Measurements from ENCODE around the gene SLX4IP. TPM values are rescaled to one million over a fixed set of nuclear protein-coding genes. Genes with fewer than 3 reads are reported as not detected.

SLX4IP gene
- total RNA-seq, 1 donor from 2014 or later: 5.3 TPM

- H3K9ac ChIP-seq (ENCODE audit: low read length): no peak overlapping the region
- H3K79me2 ChIP-seq (ENCODE audit: insufficient read depth, low read length): no peaks in the 10 kb centered on the region
- H4K20me1 ChIP-seq (ENCODE audit: insufficient read depth, low read length): peaks cover 6% of the 10 kb centered on the region
- H3K9me3 ChIP-seq (ENCODE audit: insufficient read depth, low read depth, low read length): no peaks in the 10 kb centered on the region
- no peaks in the 10 kb centered on the region for H3K36me3 ChIP-seq (ENCODE audit: insufficient read depth, low read length)
- H3K4me3 ChIP-seq (ENCODE audit: insufficient read depth, low read depth, low read length): no peak overlapping the region
- Mint-ChIP-seq H3K27ac (ENCODE audit: unreplicated experiment) (peak overlapping the region; percentile 84), H3K36me3 (ENCODE audit: low read depth, unreplicated experiment) (no peaks in the 10 kb centered on the region), H3K4me1 (ENCODE audit: low read depth, unreplicated experiment) (peaks cover 34% of the 10 kb centered on the region), H3K27me3 (ENCODE audit: low read depth, unreplicated experiment) (no peaks in the 10 kb centered on the region), H3K9me3 (ENCODE audit: unreplicated experiment) (no peaks in the 10 kb centered on the region), H3K4me3 (ENCODE audit: unreplicated experiment) (no peak overlapping the region)
- no peak overlapping the region for H3K4me2 ChIP-seq (ENCODE audit: low read length)
- no peaks in the 10 kb centered on the region for H3K4me1 ChIP-seq (ENCODE audit: insufficient read depth, low read length)
- no peaks in the 10 kb centered on the region for H3K27me3 ChIP-seq (ENCODE audit: insufficient read depth, low read length)
- H2AFZ ChIP-seq (ENCODE audit: low read depth, low read length): no peak overlapping the region
- FAIRE-seq (no peak), DNase-seq (ENCODE audit: low read depth) (peak; percentile 22)
- TF ChIP-seq CTCF (IDR thresholded peaks at IDR 0.05; ENCODE audit: insufficient read depth, low read depth, low read length) (no peak), EZH2 (IDR thresholded peaks at IDR 0.05; ENCODE audit: insufficient read depth, low read length) (no peak)
- no peak overlapping the region for H3K27ac ChIP-seq (ENCODE audit: low read depth, low read length)
Measured at GRCh38 chr20:10490706-10491105, 55.6 kb downstream of the SLX4IP start.

GRCh38 chr20:10492065-10492464, 57.0 kb downstream of the SLX4IP start:
- H2AFZ ChIP-seq (ENCODE audit: low read depth, low read length): no peak overlapping the region
- H3K4me1 ChIP-seq (ENCODE audit: insufficient read depth, low read length): no peaks in the 10 kb centered on the region
- Mint-ChIP-seq H3K27me3 (ENCODE audit: low read depth, unreplicated experiment) (no peaks in the 10 kb centered on the region), H3K4me1 (ENCODE audit: low read depth, unreplicated experiment) (peaks cover 33% of the 10 kb centered on the region), H3K36me3 (ENCODE audit: low read depth, unreplicated experiment) (no peaks in the 10 kb centered on the region), H3K4me3 (ENCODE audit: unreplicated experiment) (no peak overlapping the region), H3K9me3 (ENCODE audit: unreplicated experiment) (no peaks in the 10 kb centered on the region), H3K27ac (ENCODE audit: unreplicated experiment) (peak overlapping the region; percentile 70)
- H3K27ac ChIP-seq (ENCODE audit: low read depth, low read length): no peak overlapping the region
- H3K4me2 ChIP-seq (ENCODE audit: low read length): no peak overlapping the region
- DNase-seq (ENCODE audit: low read depth): peak; percentile 57
- H3K27me3 ChIP-seq (ENCODE audit: insufficient read depth, low read length): no peaks in the 10 kb centered on the region
- no peak overlapping the region for H3K9ac ChIP-seq (ENCODE audit: low read length)
- no peaks in the 10 kb centered on the region for H3K9me3 ChIP-seq (ENCODE audit: insufficient read depth, low read depth, low read length)
- no peaks in the 10 kb centered on the region for H3K36me3 ChIP-seq (ENCODE audit: insufficient read depth, low read length)
- H3K79me2 ChIP-seq (ENCODE audit: insufficient read depth, low read length): no peaks in the 10 kb centered on the region
- no peak for TF ChIP-seq EZH2 (IDR thresholded peaks at IDR 0.05; ENCODE audit: insufficient read depth, low read length)
- TF ChIP-seq CTCF (IDR thresholded peaks at IDR 0.05; ENCODE audit: insufficient read depth, low read depth, low read length): no peak
- no peak for FAIRE-seq
- peaks cover 5% of the 10 kb centered on the region for H4K20me1 ChIP-seq (ENCODE audit: insufficient read depth, low read length)
- H3K4me3 ChIP-seq (ENCODE audit: insufficient read depth, low read depth, low read length): no peak overlapping the region

GRCh38 chr20:10492844-10493243, 57.7 kb downstream of the SLX4IP start:
- Histone ChIP-seq H3K9me3 (ENCODE audit: insufficient read depth, low read depth, low read length) (no peaks in the 10 kb centered on the region), H3K4me3 (ENCODE audit: insufficient read depth, low read depth, low read length) (no peak overlapping the region), H3K4me1 (ENCODE audit: insufficient read depth, low read length) (no peaks in the 10 kb centered on the region), H3K79me2 (ENCODE audit: insufficient read depth, low read length) (no peaks in the 10 kb centered on the region), H3K9ac (ENCODE audit: low read length) (no peak overlapping the region), H3K36me3 (ENCODE audit: insufficient read depth, low read length) (no peaks in the 10 kb centered on the region), H4K20me1 (ENCODE audit: insufficient read depth, low read length) (no peaks in the 10 kb centered on the region), H3K27ac (ENCODE audit: low read depth, low read length) (no peak overlapping the region), H3K27me3 (ENCODE audit: insufficient read depth, low read length) (no peaks in the 10 kb centered on the region), H2AFZ (ENCODE audit: low read depth, low read length) (no peak overlapping the region), H3K4me2 (ENCODE audit: low read length) (no peak overlapping the region)
- no peaks in the 10 kb centered on the region for H3K27me3 Mint-ChIP-seq (ENCODE audit: low read depth, unreplicated experiment)
- no peaks in the 10 kb centered on the region for H3K9me3 Mint-ChIP-seq (ENCODE audit: unreplicated experiment)
- H3K4me1 Mint-ChIP-seq (ENCODE audit: low read depth, unreplicated experiment): peaks cover 25% of the 10 kb centered on the region
- TF ChIP-seq CTCF (IDR thresholded peaks at IDR 0.05; ENCODE audit: insufficient read depth, low read depth, low read length): no peak
- TF ChIP-seq EZH2 (IDR thresholded peaks at IDR 0.05; ENCODE audit: insufficient read depth, low read length): no peak
- FAIRE-seq (no peak), DNase-seq (ENCODE audit: low read depth) (no peak)
- H3K36me3 Mint-ChIP-seq (ENCODE audit: low read depth, unreplicated experiment): no peaks in the 10 kb centered on the region
- no peak overlapping the region for H3K27ac Mint-ChIP-seq (ENCODE audit: unreplicated experiment)
- H3K4me3 Mint-ChIP-seq (ENCODE audit: unreplicated experiment): no peak overlapping the region

Data from astrocyte (in vitro differentiated cells and primary cell).